Activated naive CD4-positive, alpha-beta T cell treated with anti-CD3 and anti-CD28 coated beads, Interleukin-2, amount 50 U/mL, for 24 hours (primary cell): ENCODE data around the gene GPR26.
"Not testable (repeated sequence)": the region's sequence is repeated elsewhere in the genome, so short reads cannot be mapped to it uniquely, and the experiment has no call there.

Experiments used
- H3K27ac Mint-ChIP-seq: one replicate; pipeline ENCODE4 v1.8.0; 2021; ENCODE audit warnings: mild to moderate bottlenecking, mixed read lengths
- H3K27me3 Mint-ChIP-seq: one replicate; pipeline ENCODE4 v1.8.0; 2021; ENCODE audit warnings: mixed read lengths
- H3K36me3 Mint-ChIP-seq: one replicate; pipeline ENCODE4 v1.8.0; 2021; ENCODE audit warnings: mixed read lengths
- H3K4me1 Mint-ChIP-seq: one replicate; pipeline ENCODE4 v1.8.0; 2021; ENCODE audit warnings: mixed read lengths
- H3K4me3 Mint-ChIP-seq: one replicate; pipeline ENCODE4 v1.8.0; 2021; ENCODE audit warnings: mild to moderate bottlenecking, mixed read lengths
- H3K9me3 Mint-ChIP-seq: one replicate; pipeline ENCODE4 v1.8.0; 2021; ENCODE audit warnings: mixed read lengths

The GPR26 gene

DNA sequence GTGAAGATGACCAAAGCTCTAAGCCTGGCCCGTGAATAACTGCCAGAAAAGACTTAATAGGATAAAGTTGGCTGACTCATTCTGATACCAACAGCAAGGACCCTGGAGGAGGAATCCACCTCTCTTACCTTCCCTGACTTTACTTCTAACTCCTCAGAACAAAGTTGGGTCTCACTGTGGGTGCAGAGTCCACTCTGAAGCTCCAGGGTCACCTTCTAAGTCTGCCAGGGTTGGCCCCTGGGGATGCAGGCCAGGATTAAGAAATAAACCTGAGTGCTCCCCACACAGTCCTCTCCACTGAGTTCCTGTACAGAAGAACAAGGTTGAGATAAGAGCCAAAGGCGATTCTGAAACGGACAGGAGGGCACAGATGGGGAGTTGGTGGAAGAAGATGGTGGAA lies 54.4 kb downstream of the GPR26 start:
- no peaks in the 10 kb centered on the region for H3K4me1 Mint-ChIP-seq
- H3K4me3 Mint-ChIP-seq, result no peak overlapping the region
- no peak overlapping the region for H3K27ac Mint-ChIP-seq
- peaks cover 1% of the 10 kb centered on the region for H3K27me3 Mint-ChIP-seq
- no peaks in the 10 kb centered on the region for H3K36me3 Mint-ChIP-seq
- peaks cover 5% of the 10 kb centered on the region for H3K9me3 Mint-ChIP-seq

DNA sequence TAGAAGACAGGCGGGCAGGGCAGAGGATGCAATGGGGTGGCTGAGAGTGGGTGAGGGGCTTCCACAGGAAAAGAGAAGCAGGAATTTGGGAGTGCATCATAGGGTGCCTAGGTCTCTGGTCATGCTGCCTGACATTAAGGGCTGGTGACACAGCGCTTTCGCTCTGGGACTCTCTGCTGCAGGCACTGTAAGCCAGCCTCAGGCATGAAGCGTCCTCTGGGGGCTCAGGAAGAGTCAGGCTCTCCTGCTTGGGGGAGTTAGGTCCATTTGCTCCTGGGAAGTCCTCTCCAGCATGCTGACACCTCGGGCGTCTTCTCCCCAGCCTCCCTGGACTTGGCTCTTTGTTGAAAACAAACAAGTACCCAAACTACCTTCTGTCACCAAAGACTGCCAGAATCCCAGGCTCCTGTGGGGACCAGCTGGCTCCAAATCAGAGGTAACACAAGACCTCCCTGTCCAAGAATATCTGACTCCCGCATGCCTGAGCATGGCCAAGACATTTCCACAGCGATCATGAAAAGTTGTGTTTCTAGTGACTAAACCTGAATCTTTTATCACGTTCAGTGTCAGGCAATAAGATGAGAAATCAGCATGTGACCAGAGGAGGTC lies 55.4 kb downstream of the GPR26 start:
- Mint-ChIP-seq H3K9me3 (peaks cover 5% of the 10 kb centered on the region), H3K27ac (no peak overlapping the region), H3K4me3 (no peak overlapping the region), H3K36me3 (no peaks in the 10 kb centered on the region), H3K4me1 (no peaks in the 10 kb centered on the region), H3K27me3 (peaks cover 1% of the 10 kb centered on the region)

DNA sequence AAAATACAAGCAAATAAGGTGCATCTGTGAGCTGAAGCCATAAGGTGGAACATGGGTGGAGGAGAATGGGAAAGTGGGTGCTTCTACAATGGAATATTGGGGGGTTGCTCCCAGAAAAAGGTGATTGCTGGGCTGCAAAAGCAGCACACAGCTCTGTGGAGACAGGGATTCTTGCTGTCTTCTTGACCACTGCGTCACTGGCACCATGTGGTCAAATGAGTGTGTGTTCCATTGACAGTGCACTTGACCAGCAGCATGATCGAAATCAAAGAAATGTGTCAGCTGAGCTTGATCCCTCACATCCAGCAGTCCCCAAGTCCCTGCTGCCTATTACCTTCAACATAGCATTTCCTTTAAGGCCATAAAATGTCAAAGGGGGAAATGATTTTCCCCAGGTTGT lies 56.2 kb downstream of the GPR26 start:
- H3K36me3 Mint-ChIP-seq, result no peaks in the 10 kb centered on the region
- no peak overlapping the region for H3K27ac Mint-ChIP-seq
- no peaks in the 10 kb centered on the region for H3K4me1 Mint-ChIP-seq
- no peak overlapping the region for H3K4me3 Mint-ChIP-seq
- H3K27me3 Mint-ChIP-seq, result peaks cover 1% of the 10 kb centered on the region
- H3K9me3 Mint-ChIP-seq, result peaks cover 5% of the 10 kb centered on the region

DNA sequence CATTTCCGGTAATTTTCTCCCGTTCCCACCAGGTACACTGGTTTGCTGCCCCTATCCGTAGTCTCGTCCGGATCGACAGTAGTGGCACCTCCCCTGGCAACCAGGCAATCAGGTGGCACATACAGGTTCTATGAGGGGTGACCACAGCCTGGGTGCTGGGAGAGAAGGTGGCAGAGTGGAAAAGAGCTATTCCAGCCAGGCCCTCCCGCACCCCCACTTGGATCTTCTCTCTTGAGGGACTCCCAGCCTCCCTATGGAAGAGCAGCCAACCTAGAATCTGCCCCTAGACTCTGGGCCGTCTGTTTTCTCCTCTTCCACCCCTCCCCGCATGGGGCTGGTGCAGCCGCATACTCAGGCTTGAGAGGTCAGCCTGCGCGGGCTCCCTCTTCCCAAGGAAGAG lies 58.6 kb downstream of the GPR26 start:
- H3K27ac Mint-ChIP-seq, result no peak overlapping the region
- H3K9me3 Mint-ChIP-seq, result no peaks in the 10 kb centered on the region
- no peaks in the 10 kb centered on the region for H3K4me1 Mint-ChIP-seq
- no peak overlapping the region for H3K4me3 Mint-ChIP-seq
- no peaks in the 10 kb centered on the region for H3K36me3 Mint-ChIP-seq
- peaks cover 1% of the 10 kb centered on the region for H3K27me3 Mint-ChIP-seq

DNA sequence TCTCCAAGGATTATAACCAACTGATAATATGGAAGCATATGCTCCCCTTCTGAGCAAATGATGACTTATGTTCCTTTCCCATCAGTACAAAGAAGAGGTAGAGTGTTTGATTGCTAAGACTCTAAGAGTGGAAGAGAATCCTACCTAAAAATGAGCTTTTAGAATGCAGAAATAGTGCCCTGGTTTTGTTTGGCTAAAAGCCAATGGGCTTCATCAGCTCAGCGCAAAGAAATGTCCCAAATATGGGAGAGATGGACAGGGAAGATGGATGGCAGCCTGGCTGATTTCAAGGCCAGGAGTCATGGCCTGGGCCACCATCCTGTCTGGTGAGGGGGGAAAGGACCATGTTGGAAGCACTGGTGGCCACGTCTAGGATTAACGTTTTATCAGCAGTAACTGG lies 60.2 kb downstream of the GPR26 start:
- Mint-ChIP-seq H3K36me3 (no peaks in the 10 kb centered on the region), H3K9me3 (no peaks in the 10 kb centered on the region), H3K27ac (no peak overlapping the region), H3K4me3 (no peak overlapping the region), H3K27me3 (no peaks in the 10 kb centered on the region), H3K4me1 (no peaks in the 10 kb centered on the region)

DNA sequence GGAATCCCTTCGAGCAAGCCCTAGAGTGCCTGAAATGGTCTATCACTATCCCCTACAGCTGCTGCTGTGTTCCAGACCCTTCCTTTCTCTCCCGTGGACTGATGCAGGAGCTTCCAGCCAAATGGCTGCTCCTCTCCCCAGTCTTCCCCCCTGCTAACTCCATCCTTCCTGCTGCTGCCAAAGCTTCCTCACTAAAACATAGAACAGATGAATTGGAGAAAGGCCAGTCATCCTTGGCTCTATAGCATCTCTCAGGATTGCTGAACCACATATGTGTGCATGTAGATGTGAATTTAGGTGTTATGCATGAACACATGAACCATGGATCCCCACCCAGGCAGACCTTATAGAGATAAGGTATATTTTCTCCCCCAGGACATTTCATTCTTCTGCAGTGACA lies 60.7 kb downstream of the GPR26 start:
- Mint-ChIP-seq H3K27me3 (no peaks in the 10 kb centered on the region), H3K27ac (no peak overlapping the region), H3K4me3 (no peak overlapping the region), H3K4me1 (no peaks in the 10 kb centered on the region), H3K9me3 (no peaks in the 10 kb centered on the region), H3K36me3 (no peaks in the 10 kb centered on the region)

DNA sequence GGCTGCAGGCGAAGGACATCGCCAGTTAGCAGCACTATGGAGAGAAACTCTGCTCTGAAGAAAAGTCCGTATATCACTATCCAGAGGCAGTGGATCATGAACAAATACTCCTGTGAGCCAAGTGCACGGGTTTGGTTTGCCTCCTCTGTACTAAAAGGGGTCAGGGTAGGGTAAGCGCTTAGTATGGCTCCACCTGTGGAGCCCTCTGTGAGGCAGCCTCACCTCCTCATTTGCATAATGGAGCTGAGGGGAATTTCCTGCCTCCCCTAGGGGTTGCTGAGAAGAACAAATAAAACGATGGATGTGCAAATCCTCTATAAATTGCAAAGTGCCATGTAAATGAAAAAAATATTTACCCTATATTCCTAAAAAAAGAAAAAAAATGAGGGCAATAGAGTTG lies 63.4 kb downstream of the GPR26 start:
- Mint-ChIP-seq H3K27ac (no peak overlapping the region), H3K27me3 (no peaks in the 10 kb centered on the region)

DNA sequence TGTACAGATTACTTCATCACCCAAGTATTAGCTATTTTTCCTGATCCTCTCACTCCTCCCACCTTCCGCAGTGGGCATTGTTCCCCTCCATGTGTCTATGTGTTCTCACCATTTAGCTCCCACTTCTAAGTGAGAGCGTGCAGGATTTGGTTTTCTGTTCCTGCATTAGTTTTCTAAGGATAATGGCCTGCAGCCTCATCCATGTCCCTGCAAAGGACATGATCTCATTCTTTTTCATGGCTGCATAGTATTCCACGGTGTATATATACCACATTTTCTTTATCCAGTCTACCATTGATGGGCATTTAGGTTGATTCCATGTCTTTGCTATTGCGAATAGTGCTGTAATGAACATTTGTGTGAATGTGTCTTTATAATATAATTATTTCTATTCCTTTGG lies 70.8 kb downstream of the GPR26 start:
- H3K36me3 Mint-ChIP-seq, H3K27ac Mint-ChIP-seq, H3K9me3 Mint-ChIP-seq, H3K4me3 Mint-ChIP-seq, H3K4me1 Mint-ChIP-seq, H3K27me3 Mint-ChIP-seq: not testable (repeated sequence)

More for the DNA sequence above, 63.4 kb downstream of the GPR26 start:
- no peaks in the 10 kb centered on the region for H3K4me1 Mint-ChIP-seq
- no peaks in the 10 kb centered on the region for H3K9me3 Mint-ChIP-seq
- no peak overlapping the region for H3K4me3 Mint-ChIP-seq
- H3K36me3 Mint-ChIP-seq, result no peaks in the 10 kb centered on the region

DNA sequence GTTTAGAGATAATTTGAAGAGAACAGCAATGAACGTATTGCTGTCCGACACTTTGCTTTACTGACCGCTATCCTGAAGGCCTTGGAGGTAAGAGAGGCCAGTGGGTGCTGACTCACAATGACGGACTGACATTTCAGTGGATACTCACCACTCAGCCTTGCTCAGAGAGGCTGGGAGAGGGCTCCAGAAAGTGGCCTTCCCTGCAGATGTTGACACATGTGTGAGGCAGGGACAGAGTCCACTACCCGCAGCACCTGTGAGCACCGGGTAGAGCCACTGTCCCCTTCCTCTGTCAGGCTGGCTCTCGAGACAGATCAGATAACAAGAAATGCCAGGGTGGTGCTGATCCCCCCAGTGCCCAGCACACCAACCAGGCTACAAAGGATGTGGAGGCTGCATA lies 75.0 kb downstream of the GPR26 start:
- no peak overlapping the region for H3K27ac Mint-ChIP-seq
- no peak overlapping the region for H3K4me3 Mint-ChIP-seq
- H3K4me1 Mint-ChIP-seq, result no peaks in the 10 kb centered on the region
- no peaks in the 10 kb centered on the region for H3K36me3 Mint-ChIP-seq
- no peaks in the 10 kb centered on the region for H3K9me3 Mint-ChIP-seq
- no peaks in the 10 kb centered on the region for H3K27me3 Mint-ChIP-seq

DNA sequence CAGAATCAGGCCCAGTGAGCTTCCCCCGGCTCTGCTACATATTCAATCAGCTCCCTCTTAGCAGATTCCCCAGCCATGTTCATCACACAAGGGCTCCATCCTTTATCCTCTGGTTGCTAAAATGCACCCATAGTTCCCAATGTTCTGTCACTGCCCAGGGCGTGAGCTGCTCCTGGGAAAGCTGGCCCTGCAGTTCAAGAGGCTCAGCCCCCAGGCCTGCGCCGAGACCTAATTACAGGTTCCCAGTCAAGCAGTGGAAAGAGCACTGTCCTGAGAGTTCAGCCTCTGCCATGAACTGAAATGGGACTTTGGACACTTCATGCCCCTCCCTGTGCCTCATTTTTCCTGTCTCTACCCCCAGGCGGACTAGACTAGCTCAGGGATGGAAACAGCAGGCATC lies 75.6 kb downstream of the GPR26 start:
- Mint-ChIP-seq H3K36me3 (no peaks in the 10 kb centered on the region), H3K27ac (no peak overlapping the region), H3K4me3 (no peak overlapping the region), H3K9me3 (no peaks in the 10 kb centered on the region), H3K27me3 (no peaks in the 10 kb centered on the region), H3K4me1 (no peaks in the 10 kb centered on the region)

DNA sequence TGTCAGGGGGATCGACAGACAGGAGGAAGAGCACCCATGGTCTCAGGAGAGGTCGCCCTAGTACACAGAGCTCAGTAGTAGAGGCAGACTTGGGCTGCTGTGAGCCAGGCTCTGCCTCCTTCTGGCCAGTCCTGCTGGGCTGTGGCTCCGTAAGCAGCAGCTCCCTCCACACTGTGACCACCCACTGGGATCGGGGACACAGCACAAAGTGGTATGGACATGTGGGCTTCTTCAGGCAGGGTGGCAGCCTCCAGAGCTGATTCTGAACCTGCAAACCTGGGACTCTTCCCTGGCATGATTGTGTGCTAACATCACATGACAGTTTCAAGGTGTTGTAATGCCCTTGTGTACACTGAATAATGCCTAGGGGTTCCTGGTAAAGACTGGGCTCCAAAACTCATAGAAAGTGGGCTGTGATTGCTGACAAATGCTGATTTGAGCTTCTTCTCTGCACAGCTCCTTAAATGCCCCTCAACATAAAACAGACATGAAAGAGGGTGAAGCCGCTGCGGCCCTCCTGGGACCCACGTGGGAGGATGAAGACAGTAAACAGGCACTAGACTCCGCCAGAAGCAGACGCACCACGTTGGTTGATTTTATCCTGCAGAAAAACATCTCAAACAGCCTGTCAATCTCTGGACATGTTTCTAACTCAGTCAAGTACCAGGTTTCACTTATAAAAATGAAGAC lies 76.7 kb downstream of the GPR26 start:
- Mint-ChIP-seq H3K27me3 (no peaks in the 10 kb centered on the region), H3K9me3 (no peaks in the 10 kb centered on the region), H3K27ac (no peak overlapping the region), H3K4me3 (no peak overlapping the region), H3K36me3 (no peaks in the 10 kb centered on the region), H3K4me1 (no peaks in the 10 kb centered on the region)

DNA sequence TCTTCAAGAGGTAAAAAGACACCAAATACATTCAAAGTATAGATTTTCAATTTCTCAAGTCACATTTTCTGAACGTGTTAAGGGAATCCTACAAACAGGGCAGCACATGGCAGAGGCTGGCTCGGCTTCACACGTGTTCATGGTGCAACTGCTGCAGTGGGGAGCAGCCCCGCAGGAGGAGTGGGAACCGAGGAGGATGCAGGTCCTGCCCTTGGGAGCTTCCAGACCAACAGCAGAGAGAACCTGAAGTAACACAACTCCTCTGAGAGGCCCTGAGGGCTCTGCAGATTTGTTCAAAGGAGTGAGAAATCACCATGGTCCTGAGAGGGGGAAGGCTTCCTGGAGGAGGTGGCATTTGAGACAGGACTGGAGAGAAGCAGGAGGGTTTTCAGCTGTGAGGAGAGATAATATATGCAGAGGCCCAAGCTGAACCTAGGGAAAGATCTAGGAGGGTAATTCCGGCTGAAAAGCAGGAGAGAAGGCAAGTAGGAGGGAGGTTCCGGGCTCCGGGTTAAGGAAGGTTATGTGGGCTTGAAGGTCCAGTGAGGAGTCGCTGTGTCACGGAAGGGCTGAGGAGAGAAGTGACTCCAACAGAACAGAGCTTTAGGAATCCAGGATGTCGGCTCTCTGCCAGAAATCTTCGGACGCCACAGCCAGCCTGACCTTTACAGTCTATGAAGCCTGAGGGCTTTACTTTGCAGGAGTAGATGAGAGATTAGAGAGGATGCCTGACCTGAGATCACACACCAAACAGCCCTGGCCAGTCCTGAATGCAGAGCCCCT lies 77.5 kb downstream of the GPR26 start:
- H3K4me3 Mint-ChIP-seq, result no peak overlapping the region
- no peaks in the 10 kb centered on the region for H3K4me1 Mint-ChIP-seq
- no peaks in the 10 kb centered on the region for H3K9me3 Mint-ChIP-seq
- no peak overlapping the region for H3K27ac Mint-ChIP-seq
- no peaks in the 10 kb centered on the region for H3K36me3 Mint-ChIP-seq
- no peaks in the 10 kb centered on the region for H3K27me3 Mint-ChIP-seq

DNA sequence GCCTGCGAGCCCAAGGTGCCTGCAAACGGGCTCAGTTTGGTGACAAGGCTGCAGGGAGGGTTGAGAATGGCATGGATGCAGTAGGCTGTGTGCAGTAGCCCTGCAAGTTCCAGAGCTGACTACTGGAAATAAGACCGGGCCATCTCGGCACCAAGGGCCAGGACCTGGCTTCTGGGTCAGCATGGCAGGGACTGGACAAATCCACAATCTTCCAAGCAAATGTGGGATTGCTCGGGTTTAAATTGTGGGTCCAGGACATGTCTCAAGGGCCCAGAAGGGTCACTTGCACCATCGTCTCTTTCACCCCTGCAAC lies 78.0 kb downstream of the GPR26 start:
- H3K9me3 Mint-ChIP-seq, result no peaks in the 10 kb centered on the region
- no peak overlapping the region for H3K4me3 Mint-ChIP-seq
- no peaks in the 10 kb centered on the region for H3K27me3 Mint-ChIP-seq
- no peak overlapping the region for H3K27ac Mint-ChIP-seq
- H3K4me1 Mint-ChIP-seq, result no peaks in the 10 kb centered on the region
- H3K36me3 Mint-ChIP-seq, result no peaks in the 10 kb centered on the region
